WTC11 (cell line): ENCODE data around the gene WWP2. TPM values are rescaled to one million over a fixed set of nuclear protein-coding genes. Genes with fewer than 3 reads are reported as not detected.

Experiments
- ATAC-seq: fragments of 200-7000 bp; cut with Tn5 transposase; 2 replicates; pipeline ENCODE4 v1.10.0; 2021; ENCODE audit warnings: mild to moderate bottlenecking, moderate library complexity
- CTCF ChIA-PET: fragments of 300-600 bp; sonication (Branson Sonifier 250); formaldehyde crosslinking; loops from one replicate; lab custom pipeline; 2021; ENCODE audit warnings: antibody characterized with exemption; lab: Charles Lee
- POLR2A ChIA-PET: fragments of 350-600 bp; sonication (Branson Sonifier 250); formaldehyde crosslinking; loops from one replicate; lab custom pipeline; 2021; ENCODE audit warnings: antibody characterized with exemption; lab: Charles Lee
- DNase-seq: peaks from one replicate; pipeline ENCODE4 v3.0.0; 2021; ENCODE audit warnings: low spot score
- H3K27ac Mint-ChIP-seq: 2 replicates; pipeline ENCODE4 v1.8.0; 2021; ENCODE audit warnings: mixed read lengths
- H3K27me3 Mint-ChIP-seq: 2 replicates; pipeline ENCODE4 v1.8.0; 2021; ENCODE audit warnings: low read depth, mild to moderate bottlenecking, moderate library complexity, mixed read lengths
- H3K36me3 Mint-ChIP-seq: 2 replicates; pipeline ENCODE4 v1.8.0; 2021; ENCODE audit warnings: mixed read lengths
- H3K4me1 Mint-ChIP-seq: 2 replicates; pipeline ENCODE4 v1.8.0; 2022; ENCODE audit warnings: mixed read lengths
- H3K4me3 Mint-ChIP-seq: 2 replicates; pipeline ENCODE4 v1.8.0; 2021; ENCODE audit warnings: mild to moderate bottlenecking, moderate library complexity, mixed read lengths
- H3K9me3 Mint-ChIP-seq: 2 replicates; pipeline ENCODE4 v1.8.0; 2021; ENCODE audit warnings: mixed read lengths
- CBFB ChIP-seq: sonication (generic); formaldehyde crosslinking; IDR thresholded peaks from 2 replicates; pipeline ENCODE4 v1.8.1; 2022; ENCODE audit warnings: mild to moderate bottlenecking, low read depth, missing genetic modification reagents
- ETV6 ChIP-seq: sonication (generic); formaldehyde crosslinking; IDR thresholded peaks from 2 replicates; pipeline ENCODE4 v1.8.1; 2022; ENCODE audit warnings: mild to moderate bottlenecking, missing genetic modification reagents
- FOXK1 ChIP-seq: sonication (generic); formaldehyde crosslinking; IDR thresholded peaks from 2 replicates; pipeline ENCODE4 v1.8.0; 2022; ENCODE audit warnings: mild to moderate bottlenecking, moderate library complexity, missing genetic modification reagents
- HMGA2 ChIP-seq: fragments of 250-450 bp; sonication (Bioruptor Pico); IDR thresholded peaks from 2 replicates; pipeline ENCODE4 v1.4.0; 2021; ENCODE audit warnings: mild to moderate bottlenecking, moderate library complexity
- MXD4 ChIP-seq: fragments of 250-450 bp; sonication (Bioruptor Pico); IDR thresholded peaks from 2 replicates; pipeline ENCODE4 v1.8.0; 2021; ENCODE audit warnings: mild to moderate bottlenecking, moderate library complexity, borderline replicate concordance
- SOX15 ChIP-seq: fragments of 250-450 bp; sonication (Bioruptor Pico); IDR thresholded peaks from 2 replicates; pipeline ENCODE4 v1.9.0; 2021; ENCODE audit warnings: mild to moderate bottlenecking
- TP53 ChIP-seq: sonication (generic); formaldehyde crosslinking; IDR thresholded peaks from 2 replicates; pipeline ENCODE4 v1.8.1; 2023; ENCODE audit warnings: mild to moderate bottlenecking, missing genetic modification reagents
- USF2 ChIP-seq: sonication (generic); formaldehyde crosslinking; IDR thresholded peaks from 2 replicates; pipeline ENCODE4 v1.8.1; 2023; ENCODE audit warnings: mild to moderate bottlenecking, missing genetic modification reagents, moderate library complexity
- ZNF317 ChIP-seq: sonication (generic); formaldehyde crosslinking; IDR thresholded peaks from 2 replicates; pipeline ENCODE4 v1.8.1; 2023; ENCODE audit warnings: low read depth, mild to moderate bottlenecking, moderate library complexity, missing genetic modification reagents, borderline replicate concordance
- ZSCAN18 ChIP-seq: fragments of 250-450 bp; sonication (Bioruptor Pico); IDR thresholded peaks from 2 replicates; pipeline ENCODE4 v2.1.2; 2022; ENCODE audit warnings: mild to moderate bottlenecking, moderate library complexity
- total RNA-seq: library from RNA; stranded (reverse); gene quantifications from 3 replicates; pipeline ENCODE4 v1.2.3, GENCODE V29; 2021
- TF ChIP-seq, protein P1 (sequence below): fragments of 200-600 bp; IDR thresholded peaks from 2 replicates; pipeline ENCODE4 v1.8.0; 2022; ENCODE audit warnings: antibody characterized with exemption
- TF ChIP-seq, protein P2 (sequence below): sonication (generic); formaldehyde crosslinking; IDR thresholded peaks from 2 replicates; pipeline ENCODE4 v1.8.0; 2023; ENCODE audit warnings: missing genetic modification reagents, mild to moderate bottlenecking, borderline replicate concordance
- TF ChIP-seq, protein P3 (sequence below): fragments of 250-450 bp; sonication (Bioruptor Pico); IDR thresholded peaks from 2 replicates; pipeline ENCODE4 v1.9.0; 2021; ENCODE audit warnings: mild to moderate bottlenecking, borderline replicate concordance
- TF ChIP-seq, protein P4 (sequence below): sonication (generic); formaldehyde crosslinking; IDR thresholded peaks from 2 replicates; pipeline ENCODE4 v1.8.1; 2022; ENCODE audit warnings: mild to moderate bottlenecking, missing genetic modification reagents, moderate library complexity, borderline replicate concordance

Gene WWP2
- total RNA-seq, 1 experiment from 2014 or later: 39.1 TPM

DNA sequence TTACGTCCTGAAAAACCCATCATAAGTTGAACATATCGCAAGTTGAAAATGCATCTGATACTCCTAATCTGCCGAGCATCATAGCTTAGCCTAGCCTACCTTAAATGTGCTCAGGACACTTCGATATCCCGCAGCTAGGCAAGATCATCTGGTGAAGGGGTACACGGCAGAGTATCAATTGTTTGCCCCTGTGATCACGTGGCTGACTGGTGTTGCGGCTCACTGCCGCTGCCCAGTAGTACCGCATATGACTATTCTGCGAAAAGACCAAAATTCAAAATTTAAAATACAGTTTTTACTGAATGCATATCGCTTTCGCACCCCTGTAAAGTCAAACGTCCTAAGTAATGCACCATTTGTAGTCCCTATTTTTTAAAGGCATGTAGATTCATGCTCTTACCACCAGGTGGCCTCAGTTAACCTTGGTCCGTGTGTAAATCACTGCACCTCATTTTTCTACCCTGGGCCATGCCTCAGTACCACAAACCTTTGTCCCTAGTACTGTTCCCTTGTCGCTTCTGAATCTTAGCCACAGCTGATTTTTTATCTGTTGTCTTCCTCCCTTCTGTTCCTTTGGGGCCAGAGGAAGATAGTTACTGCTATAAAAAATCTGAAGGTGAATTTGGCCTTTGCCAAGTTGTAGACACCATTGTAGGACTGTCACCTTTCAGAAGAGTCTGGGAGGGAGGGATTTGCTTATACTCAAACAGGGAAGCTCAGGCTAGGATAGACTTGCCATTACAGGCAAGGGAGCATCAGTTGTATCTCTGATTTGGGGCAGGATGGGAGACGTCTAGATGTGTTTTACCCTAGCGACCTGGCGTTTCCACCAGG is 34.4 kb downstream of the WWP2 start:
- POLR2A ChIA-PET: no interaction called here
- TF ChIP-seq FOXK1 (CRISPR knock-in tag) (no peak; the same call in 1 of the 2 replicates), CBFB (CRISPR knock-in tag) (no peak), USF2 (CRISPR knock-in tag) (peak; percentile 58)
- TF ChIP-seq, protein P1, sequence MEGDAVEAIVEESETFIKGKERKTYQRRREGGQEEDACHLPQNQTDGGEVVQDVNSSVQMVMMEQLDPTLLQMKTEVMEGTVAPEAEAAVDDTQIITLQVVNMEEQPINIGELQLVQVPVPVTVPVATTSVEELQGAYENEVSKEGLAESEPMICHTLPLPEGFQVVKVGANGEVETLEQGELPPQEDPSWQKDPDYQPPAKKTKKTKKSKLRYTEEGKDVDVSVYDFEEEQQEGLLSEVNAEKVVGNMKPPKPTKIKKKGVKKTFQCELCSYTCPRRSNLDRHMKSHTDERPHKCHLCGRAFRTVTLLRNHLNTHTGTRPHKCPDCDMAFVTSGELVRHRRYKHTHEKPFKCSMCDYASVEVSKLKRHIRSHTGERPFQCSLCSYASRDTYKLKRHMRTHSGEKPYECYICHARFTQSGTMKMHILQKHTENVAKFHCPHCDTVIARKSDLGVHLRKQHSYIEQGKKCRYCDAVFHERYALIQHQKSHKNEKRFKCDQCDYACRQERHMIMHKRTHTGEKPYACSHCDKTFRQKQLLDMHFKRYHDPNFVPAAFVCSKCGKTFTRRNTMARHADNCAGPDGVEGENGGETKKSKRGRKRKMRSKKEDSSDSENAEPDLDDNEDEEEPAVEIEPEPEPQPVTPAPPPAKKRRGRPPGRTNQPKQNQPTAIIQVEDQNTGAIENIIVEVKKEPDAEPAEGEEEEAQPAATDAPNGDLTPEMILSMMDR: peak; percentile 85
- CTCF ChIA-PET: interaction anchor here (0.6 to 4.2 kb wide), 24 partner anchors 10 to 400 kb away, joined by 3 to 68 read pairs (median 3); partner anchors contain the start of genes NOB1, NQO1 and WWP2
- Mint-ChIP-seq H3K27me3 (no peaks in the 10 kb centered on the region), H3K27ac (no peak overlapping the region), H3K36me3 (peaks cover 18% of the 10 kb centered on the region), H3K9me3 (no peaks in the 10 kb centered on the region), H3K4me3 (peak overlapping the region; percentile 59), H3K4me1 (peaks cover 3% of the 10 kb centered on the region; the same call in 1 of the 2 replicates)
- DNase-seq: no peak
- ATAC-seq: peak; percentile 91

- H3K4me3 Mint-ChIP-seq: no peak overlapping the region
- CTCF ChIA-PET: interaction anchor here (1.0 kb wide), 1 partner anchor 132 kb away, joined by 3 read pairs; no protein-coding TSS in a partner anchor
- no peak for ATAC-seq
- H3K27me3 Mint-ChIP-seq: no peaks in the 10 kb centered on the region
- peaks cover 18% of the 10 kb centered on the region for H3K36me3 Mint-ChIP-seq
- peaks cover 3% of the 10 kb centered on the region; the same call in 1 of the 2 replicates for H3K4me1 Mint-ChIP-seq
- no peak for TF ChIP-seq MXD4 (CRISPR knock-in tag)
- no peak overlapping the region for H3K27ac Mint-ChIP-seq
- POLR2A ChIA-PET: no interaction called here
- no peak for DNase-seq
- no peaks in the 10 kb centered on the region for H3K9me3 Mint-ChIP-seq
Measured at GRCh38 chr16:69798466-69798865, 36.3 kb downstream of the WWP2 start.

- no peak overlapping the region for H3K27ac Mint-ChIP-seq
- CTCF ChIA-PET: interaction anchor here (0.6 kb wide), 1 partner anchor 39 kb away, joined by 4 read pairs; no protein-coding TSS in a partner anchor
- no peaks in the 10 kb centered on the region for H3K9me3 Mint-ChIP-seq
- no peaks in the 10 kb centered on the region for H3K27me3 Mint-ChIP-seq
- TF ChIP-seq, protein P2, sequence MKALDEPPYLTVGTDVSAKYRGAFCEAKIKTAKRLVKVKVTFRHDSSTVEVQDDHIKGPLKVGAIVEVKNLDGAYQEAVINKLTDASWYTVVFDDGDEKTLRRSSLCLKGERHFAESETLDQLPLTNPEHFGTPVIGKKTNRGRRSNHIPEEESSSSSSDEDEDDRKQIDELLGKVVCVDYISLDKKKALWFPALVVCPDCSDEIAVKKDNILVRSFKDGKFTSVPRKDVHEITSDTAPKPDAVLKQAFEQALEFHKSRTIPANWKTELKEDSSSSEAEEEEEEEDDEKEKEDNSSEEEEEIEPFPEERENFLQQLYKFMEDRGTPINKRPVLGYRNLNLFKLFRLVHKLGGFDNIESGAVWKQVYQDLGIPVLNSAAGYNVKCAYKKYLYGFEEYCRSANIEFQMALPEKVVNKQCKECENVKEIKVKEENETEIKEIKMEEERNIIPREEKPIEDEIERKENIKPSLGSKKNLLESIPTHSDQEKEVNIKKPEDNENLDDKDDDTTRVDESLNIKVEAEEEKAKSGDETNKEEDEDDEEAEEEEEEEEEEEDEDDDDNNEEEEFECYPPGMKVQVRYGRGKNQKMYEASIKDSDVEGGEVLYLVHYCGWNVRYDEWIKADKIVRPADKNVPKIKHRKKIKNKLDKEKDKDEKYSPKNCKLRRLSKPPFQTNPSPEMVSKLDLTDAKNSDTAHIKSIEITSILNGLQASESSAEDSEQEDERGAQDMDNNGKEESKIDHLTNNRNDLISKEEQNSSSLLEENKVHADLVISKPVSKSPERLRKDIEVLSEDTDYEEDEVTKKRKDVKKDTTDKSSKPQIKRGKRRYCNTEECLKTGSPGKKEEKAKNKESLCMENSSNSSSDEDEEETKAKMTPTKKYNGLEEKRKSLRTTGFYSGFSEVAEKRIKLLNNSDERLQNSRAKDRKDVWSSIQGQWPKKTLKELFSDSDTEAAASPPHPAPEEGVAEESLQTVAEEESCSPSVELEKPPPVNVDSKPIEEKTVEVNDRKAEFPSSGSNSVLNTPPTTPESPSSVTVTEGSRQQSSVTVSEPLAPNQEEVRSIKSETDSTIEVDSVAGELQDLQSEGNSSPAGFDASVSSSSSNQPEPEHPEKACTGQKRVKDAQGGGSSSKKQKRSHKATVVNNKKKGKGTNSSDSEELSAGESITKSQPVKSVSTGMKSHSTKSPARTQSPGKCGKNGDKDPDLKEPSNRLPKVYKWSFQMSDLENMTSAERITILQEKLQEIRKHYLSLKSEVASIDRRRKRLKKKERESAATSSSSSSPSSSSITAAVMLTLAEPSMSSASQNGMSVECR (CRISPR knock-in tag): no peak
- TF ChIP-seq SOX15: no peak
- TF ChIP-seq ZNF317 (CRISPR knock-in tag): no peak
- no peak for TF ChIP-seq ZSCAN18
- no peak for TF ChIP-seq HMGA2 (CRISPR knock-in tag)
- TF ChIP-seq USF2 (CRISPR knock-in tag): no peak
- TF ChIP-seq, protein P3, sequence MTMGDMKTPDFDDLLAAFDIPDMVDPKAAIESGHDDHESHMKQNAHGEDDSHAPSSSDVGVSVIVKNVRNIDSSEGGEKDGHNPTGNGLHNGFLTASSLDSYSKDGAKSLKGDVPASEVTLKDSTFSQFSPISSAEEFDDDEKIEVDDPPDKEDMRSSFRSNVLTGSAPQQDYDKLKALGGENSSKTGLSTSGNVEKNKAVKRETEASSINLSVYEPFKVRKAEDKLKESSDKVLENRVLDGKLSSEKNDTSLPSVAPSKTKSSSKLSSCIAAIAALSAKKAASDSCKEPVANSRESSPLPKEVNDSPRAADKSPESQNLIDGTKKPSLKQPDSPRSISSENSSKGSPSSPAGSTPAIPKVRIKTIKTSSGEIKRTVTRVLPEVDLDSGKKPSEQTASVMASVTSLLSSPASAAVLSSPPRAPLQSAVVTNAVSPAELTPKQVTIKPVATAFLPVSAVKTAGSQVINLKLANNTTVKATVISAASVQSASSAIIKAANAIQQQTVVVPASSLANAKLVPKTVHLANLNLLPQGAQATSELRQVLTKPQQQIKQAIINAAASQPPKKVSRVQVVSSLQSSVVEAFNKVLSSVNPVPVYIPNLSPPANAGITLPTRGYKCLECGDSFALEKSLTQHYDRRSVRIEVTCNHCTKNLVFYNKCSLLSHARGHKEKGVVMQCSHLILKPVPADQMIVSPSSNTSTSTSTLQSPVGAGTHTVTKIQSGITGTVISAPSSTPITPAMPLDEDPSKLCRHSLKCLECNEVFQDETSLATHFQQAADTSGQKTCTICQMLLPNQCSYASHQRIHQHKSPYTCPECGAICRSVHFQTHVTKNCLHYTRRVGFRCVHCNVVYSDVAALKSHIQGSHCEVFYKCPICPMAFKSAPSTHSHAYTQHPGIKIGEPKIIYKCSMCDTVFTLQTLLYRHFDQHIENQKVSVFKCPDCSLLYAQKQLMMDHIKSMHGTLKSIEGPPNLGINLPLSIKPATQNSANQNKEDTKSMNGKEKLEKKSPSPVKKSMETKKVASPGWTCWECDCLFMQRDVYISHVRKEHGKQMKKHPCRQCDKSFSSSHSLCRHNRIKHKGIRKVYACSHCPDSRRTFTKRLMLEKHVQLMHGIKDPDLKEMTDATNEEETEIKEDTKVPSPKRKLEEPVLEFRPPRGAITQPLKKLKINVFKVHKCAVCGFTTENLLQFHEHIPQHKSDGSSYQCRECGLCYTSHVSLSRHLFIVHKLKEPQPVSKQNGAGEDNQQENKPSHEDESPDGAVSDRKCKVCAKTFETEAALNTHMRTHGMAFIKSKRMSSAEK: no peak
- TF ChIP-seq, protein P4, sequence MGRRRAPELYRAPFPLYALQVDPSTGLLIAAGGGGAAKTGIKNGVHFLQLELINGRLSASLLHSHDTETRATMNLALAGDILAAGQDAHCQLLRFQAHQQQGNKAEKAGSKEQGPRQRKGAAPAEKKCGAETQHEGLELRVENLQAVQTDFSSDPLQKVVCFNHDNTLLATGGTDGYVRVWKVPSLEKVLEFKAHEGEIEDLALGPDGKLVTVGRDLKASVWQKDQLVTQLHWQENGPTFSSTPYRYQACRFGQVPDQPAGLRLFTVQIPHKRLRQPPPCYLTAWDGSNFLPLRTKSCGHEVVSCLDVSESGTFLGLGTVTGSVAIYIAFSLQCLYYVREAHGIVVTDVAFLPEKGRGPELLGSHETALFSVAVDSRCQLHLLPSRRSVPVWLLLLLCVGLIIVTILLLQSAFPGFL (CRISPR knock-in tag): no peak
- no peak for TF ChIP-seq TP53 (CRISPR knock-in tag)
- no peak for TF ChIP-seq ETV6 (CRISPR knock-in tag)
- H3K36me3 Mint-ChIP-seq: peaks cover 18% of the 10 kb centered on the region
- POLR2A ChIA-PET: no interaction called here
- peaks cover 3% of the 10 kb centered on the region; the same call in 1 of the 2 replicates for H3K4me1 Mint-ChIP-seq
- ATAC-seq (no peak), DNase-seq (no peak)
- no peak overlapping the region for H3K4me3 Mint-ChIP-seq
Measured at GRCh38 chr16:69799611-69800031, 37.5 kb downstream of the WWP2 start.
